Choroid plexus epithelial cell (primary cell): Measurements from ENCODE around the gene CLNK.
A peak's percentile ranks its signal among the peaks of the same experiment; 100 is the strongest.

ENCODE experiments used
- DNase-seq: peaks from one replicate; pipeline ENCODE4 v3.0.0-alpha.2; 2010; ENCODE audit warnings: low read depth
- H3K4me3 ChIP-seq: 2 replicates; pipeline ENCODE4 v1.5.1; 2011; ENCODE audit warnings: low read depth, mild to moderate bottlenecking, control low read depth, low read length, moderate library complexity
- CTCF ChIP-seq: conservative IDR thresholded peaks from 2 replicates; pipeline ENCODE4 v1.5.1; 2011; ENCODE audit warnings: low read depth, mild to moderate bottlenecking, control low read depth, inconsistent platforms, low read length, moderate library complexity

Gene CLNK

GRCh38 chr4:10648479-10648878 lies 36.1 kb downstream of the CLNK start:
- TF ChIP-seq CTCF = no peak
- no peak overlapping the region for H3K4me3 ChIP-seq
- no peak for DNase-seq

GRCh38 chr4:10647846-10648245 lies 36.7 kb downstream of the CLNK start:
- H3K4me3 ChIP-seq = no peak overlapping the region
- no peak for DNase-seq
- no peak for TF ChIP-seq CTCF

- no peak overlapping the region for H3K4me3 ChIP-seq
- DNase-seq = no peak
- no peak for TF ChIP-seq CTCF
Observed at GRCh38 chr4:10643600-10644425, 40.8 kb downstream of the CLNK start.

- H3K4me3 ChIP-seq = no peak overlapping the region
- TF ChIP-seq CTCF = no peak
- DNase-seq = peak; percentile 51
Observed at GRCh38 chr4:10640561-10641201, 43.9 kb downstream of the CLNK start.

GRCh38 chr4:10639664-10640063 lies 44.9 kb downstream of the CLNK start:
- no peak for DNase-seq
- H3K4me3 ChIP-seq = no peak overlapping the region
- TF ChIP-seq CTCF = no peak

- no peak for TF ChIP-seq CTCF
- DNase-seq = no peak
- H3K4me3 ChIP-seq = no peak overlapping the region
Observed at GRCh38 chr4:10639100-10639499, 45.5 kb downstream of the CLNK start.

- no peak for TF ChIP-seq CTCF
- no peak overlapping the region for H3K4me3 ChIP-seq
- no peak for DNase-seq
Observed at GRCh38 chr4:10635091-10635490, 49.5 kb downstream of the CLNK start.
